Activated CD8-positive, alpha-beta memory T cell treated with anti-CD3 and anti-CD28 coated beads, Interleukin-2, amount 50 U/mL, for 48 hours (primary cell): ENCODE results near the gene CHCHD10.
"Not testable (repeated sequence)": the region's sequence is repeated elsewhere in the genome, so short reads cannot be mapped to it uniquely, and the experiment has no call there.

Source experiments
- DNase-seq: peaks from one replicate; pipeline ENCODE4 v3.0.0-alpha.2; 2020

Gene CHCHD10

GRCh38 chr22:23745791-23746190 is 22.0 kb downstream of the CHCHD10 start:
- DNase-seq = no peak

DNA sequence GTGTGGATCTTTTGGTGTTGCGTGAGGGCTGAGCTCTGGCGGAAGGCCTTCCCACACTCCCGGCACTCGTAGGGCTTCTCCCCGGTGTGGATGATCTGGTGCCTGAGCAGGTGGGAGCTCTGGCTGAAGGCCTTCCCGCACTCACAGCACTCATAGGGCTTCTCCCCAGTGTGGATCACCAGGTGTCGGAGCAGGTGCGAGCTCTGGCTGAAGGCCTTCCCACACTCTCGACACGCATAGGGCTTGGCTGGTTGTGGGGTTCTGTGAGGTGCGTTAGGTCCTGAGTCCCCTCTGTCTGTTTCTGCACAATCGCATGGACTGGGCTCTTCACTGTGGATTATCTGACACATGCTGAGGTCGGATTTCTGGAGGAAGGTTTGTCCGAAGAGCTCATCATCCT is 23.3 kb downstream of the CHCHD10 start:
- DNase-seq = no peak

DNA sequence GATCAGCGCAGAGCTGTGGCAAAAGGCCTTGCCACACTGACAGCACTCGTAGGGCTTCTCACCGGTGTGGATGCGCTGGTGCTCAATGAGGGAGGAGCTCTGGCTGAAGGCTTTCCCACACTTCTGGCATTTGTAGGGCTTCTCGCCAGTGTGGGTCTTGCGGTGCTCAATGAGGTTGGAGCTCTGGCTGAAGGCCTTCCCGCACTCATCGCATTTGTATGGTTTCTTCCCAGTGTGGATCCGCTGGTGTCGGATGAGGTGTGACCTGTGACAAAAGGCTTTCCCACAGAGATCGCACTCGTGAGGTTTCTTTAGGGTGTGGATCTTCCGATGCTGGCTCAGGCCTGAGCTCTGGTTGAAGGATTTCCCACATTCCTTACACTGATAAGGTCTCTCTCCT is 23.8 kb downstream of the CHCHD10 start:
- no peak for DNase-seq

DNA sequence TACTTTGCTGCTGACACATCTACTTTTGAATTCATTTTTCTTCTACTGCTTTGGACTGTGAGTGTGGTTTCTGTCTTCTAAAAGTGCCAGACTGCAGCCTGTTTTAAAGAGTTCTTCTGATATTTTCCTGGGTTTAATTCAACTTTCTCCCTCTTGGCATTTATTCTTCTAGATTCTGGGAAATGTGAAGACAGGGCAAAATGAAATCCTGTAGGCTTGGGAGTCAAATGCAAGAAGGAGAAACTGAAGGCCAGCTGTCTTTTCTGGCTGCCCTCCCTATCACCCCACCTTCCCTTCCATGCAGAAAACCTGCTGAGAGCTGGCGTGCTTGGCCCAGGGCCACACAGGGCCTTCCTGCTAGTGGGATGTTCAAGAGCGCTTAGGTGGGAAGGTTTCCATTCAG is 24.5 kb downstream of the CHCHD10 start:
- no peak for DNase-seq

DNA sequence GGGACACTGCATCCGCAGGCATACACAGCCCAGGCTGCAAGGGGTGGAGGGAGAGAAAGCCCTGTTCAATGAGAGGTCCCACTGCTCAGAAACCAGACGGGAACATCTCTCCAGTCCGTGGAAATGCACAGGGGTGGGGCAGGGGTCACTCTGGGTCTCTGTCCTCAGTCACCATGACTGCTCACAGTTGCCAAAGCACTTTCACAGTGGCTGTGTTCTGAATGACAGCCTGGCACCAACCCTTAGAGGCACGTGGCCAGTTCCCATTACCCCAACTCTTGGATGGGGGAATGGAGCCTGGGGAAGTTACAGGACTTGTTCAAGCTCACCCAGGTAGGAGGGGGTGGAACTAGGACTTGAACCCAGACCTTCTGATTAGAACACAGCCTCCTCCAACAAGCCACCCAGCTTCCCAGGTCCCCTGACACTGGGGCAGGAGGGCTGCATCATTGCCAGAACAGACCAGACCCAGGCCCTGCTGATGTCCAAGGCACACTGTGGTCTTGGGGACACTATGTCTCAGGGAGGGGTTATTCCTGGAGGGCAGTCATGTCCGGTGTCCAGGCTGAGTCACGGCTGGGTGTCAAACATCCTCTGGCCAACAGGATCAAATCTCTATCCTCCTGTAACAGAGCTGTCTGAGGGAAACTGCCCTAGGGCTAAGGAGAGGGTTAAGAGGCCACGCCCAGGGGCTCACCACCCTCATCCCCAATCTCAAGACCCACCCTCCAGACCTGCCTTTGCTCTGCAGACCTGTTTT is 25.1 kb downstream of the CHCHD10 start:
- DNase-seq = no peak

DNA sequence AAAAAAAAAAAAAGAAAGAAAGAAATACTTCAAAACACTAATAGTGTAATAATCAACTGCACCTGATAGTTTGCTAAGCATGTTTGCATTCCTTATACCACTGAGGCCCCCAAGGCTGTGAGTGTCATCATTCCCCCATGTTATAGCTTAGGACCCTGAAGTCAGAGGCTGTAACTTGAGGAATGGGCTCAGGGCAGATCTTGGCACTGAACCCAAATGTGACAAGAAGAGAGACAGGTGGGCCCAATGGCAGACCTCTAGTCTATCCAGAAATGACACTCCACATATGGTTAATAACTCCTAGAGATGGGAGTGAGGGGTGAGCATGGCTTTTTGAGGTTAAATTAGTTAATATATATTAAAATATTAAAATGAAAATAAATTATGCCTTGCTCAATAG is 30.1 kb downstream of the CHCHD10 start:
- no peak for DNase-seq

DNA sequence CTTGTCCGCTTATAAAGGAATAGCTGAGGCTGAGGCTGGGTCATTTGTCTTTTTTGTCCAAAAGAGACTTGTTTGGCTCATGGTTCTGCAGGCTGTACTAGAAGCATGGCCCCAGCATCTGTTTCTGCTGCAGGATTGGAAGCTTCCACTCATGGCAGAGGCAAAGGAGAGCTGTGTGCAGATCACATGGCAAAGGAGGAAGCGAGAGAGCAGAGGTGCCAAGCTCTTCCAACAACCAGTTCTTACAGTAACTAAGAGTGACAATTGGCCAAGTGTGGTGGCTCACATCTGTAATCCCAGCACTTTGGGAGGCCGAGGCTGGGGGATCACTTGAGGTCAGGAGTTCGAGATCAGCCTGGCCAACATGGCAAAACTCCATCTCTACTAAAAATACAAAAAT is 39.7 kb downstream of the CHCHD10 start:
- not testable (repeated sequence) for DNase-seq

GRCh38 chr22:23722724-23723123 is 45.0 kb downstream of the CHCHD10 start:
- DNase-seq = no peak

- no peak for DNase-seq
Measured at GRCh38 chr22:23722160-23722559, 45.6 kb downstream of the CHCHD10 start.

DNA sequence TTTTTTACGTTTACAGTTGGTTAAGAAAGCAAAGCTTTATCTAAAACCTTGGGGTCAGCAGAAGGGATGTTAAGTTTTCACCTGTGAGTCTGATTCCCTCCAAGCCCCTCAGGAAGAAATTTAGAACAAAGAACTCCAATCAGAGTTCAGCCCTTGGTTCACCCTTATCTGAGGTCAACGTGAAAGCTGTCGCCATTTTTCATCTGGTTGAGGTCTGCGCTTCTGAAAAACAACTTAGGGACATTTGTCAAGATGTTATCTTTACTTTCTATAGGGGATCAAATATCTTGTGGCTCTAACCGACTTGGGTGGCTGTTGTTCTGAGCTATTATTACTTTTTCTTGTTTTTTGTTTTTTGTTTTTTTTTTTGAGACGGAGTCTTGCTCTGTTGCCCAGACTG is 46.9 kb downstream of the CHCHD10 start:
- DNase-seq = no peak

DNA sequence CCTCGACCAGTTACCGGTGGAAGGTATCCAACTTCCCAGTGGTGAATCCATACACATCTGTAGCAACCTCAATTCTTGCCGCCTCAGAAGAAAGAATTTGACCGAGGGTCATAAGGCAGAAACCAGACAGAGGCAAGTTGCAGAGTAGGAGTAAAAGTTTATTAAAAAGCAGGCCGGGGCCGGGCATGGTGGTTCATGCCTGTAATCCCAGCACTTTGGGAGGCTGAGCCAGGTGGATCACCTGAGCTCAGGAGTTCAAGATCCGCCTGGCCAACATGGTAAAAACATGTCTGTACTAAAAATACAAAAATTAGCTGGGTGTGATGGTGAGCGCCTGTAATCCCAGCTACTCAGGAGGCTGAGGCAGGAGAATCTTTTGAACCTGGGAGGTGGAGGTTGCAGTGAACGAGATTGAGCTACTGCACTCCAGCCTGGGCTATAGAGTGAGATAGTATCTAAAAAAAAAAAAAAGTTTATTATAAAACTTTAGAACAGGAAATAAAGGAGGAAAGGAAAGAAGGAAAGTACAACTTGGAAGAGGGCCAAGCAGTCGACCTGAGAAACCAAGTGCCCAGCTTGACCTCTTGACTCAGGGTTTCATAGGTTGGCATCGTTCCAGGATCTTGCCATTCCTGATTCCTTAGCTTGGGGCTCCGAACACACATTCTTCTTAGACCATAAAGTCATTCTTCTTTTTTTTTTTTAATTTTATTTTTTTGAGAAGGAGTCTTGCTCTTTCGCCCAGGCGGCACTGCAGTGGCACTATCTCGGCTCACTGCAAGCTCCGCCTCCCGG is 49.2 kb downstream of the CHCHD10 start:
- no peak for DNase-seq

GRCh38 chr22:23716811-23717801 is 50.7 kb downstream of the CHCHD10 start:
- peak; percentile 93 for DNase-seq
